NCI-H345 (cell line): ENCODE measurements around the gene TERB2.
"Not testable (repeated sequence)": the region's sequence is repeated elsewhere in the genome, so short reads cannot be mapped to it uniquely, and the experiment has no call there.

Experiments
- DNase-seq: peaks from one replicate; lab custom pipeline; 2025; lab: John Stamatoyannopoulos, UW

Gene TERB2

DNA sequence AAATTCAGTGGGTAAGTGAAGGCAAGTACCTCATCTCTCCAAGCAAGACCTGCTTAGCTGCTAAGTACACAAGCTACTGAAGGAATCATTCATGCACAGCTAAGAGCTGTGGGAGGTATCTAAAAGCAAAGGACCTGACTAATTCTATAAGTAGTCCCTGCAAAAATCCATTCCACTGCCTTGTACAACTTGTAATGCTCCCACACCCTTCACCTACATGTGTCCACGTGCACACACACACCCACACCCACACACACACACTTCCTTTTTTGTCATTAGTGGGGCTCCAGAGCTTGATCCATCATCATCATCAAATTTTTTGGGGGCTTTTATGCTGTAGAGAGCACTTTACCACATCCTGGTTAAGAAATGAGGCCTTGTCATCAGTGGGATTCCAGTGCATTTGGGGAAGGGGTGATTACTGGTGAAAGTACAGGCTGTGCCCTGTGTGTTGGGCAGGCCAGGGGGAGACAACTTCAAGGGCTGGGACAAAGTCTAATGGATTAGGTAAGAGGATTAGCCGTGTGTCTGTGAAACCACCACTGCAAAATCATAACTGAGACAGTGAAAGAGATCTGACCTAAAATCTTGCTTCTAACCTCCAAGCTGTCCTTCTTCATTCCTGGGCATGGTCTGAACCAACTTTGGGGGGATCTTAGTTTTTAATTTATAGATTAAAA, 47.4 kb downstream of the TERB2 start:
- not testable (repeated sequence) for DNase-seq

DNA sequence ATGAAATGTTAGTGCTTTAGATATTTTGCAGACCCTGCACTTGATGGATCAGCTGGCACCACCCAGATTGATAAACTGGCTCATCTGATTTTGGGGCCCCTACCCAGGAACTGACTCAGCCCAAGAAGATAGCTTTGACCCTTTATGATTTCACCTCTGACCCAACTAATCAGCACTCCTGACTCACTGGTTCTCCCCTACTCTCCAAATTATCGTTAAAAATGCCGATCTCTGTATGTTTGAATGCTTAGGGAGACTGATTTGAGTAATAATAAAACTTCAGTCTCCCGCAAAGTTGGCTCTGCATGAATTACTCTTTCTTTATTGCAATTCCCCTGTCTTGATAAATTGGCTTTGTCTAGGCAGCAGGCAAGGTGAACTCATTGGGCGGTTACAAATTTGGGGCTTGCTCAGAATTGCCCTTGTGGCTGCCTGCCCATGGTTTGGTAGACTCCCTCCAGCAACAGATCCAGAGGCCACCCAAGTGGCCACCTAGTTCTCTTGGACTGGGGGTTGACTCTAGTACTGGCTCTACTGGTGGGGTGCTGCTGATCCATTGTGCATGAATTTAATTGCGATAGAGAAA, 48.2 kb downstream of the TERB2 start:
- not testable (repeated sequence) for DNase-seq

DNA sequence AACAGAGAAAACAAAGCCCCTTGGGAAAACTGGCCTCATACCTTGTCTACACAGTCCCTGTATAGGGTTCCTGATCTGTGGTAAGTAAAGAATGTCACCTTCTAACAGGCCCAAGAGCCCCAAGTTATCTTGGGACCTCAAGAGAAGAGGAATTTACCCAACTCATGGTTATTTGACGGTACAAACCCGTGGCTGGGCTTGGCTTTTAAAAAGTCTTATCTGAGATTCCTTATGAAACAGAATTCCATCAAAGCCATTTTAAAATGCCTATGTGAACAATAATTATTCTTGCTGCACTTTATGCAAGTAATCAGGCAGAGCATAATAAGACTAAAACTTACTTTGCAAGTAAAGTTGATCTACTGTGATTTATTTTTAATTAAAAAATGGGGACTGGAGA, 52.6 kb downstream of the TERB2 start:
- DNase-seq, result no peak

DNA sequence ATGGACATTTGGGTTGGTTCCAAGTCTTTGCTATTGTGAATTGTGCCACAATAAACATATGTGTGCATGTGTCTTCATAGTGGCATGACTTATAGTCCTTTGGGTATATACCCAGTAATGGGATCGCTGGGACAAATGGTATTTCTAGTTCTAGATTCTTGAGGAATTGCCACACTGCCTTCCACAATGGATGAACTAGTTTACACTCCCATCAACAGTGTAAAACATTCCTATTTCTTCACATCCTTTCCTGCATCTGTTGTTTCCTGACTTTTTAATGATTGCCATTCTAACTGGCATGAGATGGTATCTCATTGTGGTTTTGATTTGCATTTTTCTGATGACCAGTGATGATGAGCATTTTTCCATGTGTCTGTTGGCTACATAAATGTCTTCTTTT, 58.6 kb downstream of the TERB2 start:
- not testable (repeated sequence) for DNase-seq

DNA sequence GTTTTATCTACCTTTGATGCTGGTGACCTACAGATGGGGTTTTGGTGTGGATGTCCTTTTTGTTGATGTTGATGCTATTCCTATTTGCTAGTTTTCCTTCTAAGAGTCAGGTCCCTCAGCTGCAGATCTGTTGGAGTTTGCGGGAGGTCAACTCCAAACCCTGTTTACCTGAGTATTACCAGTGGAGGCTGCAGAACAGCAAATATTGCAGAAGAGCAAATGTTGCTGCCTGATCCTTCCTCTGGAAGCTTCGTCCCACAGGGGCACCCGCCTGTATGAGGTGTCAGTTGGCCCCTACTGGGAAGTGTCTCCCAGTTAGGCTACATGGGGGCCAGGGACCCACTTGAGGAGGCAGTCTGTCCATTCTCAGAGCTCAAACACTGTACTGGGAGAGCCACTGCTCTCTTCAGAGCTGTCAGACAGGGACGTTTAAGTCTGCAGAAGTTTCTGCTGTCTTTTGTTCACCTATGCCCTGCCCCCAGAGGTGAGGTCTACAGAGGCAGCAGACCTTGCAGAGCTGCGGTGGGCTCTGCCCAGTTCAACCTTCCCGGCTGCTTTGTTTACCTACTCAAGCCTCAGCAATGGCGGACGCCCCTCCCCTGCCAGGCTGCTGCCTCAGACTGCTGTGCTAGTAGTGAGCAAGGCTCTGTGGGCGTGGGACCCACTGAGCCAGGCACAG, 63.9 kb downstream of the TERB2 start:
- DNase-seq, result not testable (repeated sequence)

DNA sequence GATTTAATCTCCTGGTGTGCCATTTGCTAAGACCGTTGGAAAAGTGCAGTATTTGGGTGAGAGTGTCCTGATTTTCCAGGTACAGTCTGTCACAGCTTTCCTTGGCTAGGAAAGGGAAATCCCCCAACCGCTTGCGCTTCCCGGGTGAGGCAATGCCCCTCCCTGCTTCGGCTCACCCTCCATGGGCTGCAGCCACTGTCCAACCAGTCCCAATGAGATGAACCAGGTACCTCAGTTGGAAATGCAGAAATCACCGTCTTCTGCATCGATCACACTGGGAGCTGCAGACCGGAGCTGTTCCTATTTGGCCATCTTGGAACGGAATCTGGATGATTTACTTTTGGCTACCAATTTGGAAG, 64.4 kb downstream of the TERB2 start:
- DNase-seq, result not testable (repeated sequence)

DNA sequence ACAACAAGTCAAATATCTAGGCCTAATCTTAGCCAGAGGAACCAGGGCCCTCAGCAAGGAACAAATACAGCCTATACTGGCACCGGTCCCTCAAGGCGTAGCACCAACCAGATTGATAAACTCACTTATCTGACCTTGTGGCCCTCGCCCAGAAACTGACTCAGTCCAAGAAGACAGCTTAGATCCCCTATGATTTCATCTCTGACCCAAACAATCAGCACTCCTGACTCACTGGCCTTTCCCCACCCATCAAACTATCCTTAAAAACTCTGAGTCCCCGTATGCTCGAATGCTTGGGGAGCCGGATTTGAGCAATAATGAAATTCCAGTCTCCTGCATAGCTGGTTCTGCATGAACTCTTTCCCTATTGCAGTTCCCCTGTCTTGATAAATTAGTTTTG, 64.9 kb downstream of the TERB2 start:
- no peak for DNase-seq

DNA sequence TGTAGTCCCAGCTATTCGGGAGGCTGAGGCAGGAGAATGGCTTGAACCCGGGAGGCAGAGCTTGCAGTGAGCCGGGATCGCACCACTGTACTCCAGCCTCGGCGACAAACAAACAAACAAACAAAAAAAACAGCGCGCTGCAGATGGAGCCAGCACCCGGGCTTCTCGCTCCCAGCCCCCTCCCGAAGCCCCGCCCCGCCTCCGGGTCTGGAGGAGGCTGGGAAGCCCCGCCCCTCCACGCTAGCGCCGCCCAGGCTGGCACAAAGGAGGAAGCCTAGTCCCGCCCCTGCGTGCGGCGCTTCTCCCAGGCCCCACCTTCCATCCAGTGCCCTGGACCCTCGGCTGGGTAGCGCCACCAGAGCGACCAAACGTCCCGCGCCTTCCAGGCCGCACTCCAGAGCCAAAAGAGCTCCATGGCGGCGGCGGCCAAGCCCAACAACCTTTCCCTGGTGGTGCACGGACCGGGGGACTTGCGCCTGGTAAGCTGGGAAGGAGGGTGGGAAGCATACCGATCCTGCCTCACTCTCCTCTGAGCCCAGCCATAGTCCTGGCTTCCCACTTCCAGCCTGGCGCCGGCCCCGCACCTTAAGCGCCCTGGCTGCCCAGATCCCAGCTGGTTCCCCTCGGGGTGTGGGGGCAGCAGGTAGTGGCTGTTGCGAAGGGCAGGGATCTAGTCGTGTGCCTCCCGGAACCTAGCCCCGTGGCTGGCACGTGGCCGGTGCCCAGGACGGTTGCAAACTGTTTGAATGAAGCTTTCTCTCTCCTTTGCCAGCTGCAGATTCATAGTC, 66.6 kb downstream of the TERB2 start, which contains the start of gene SORD:
SORD (plus strand) TSS at position 325 of the 788 bp plus-strand sequence; CDS start at position 414, 89 bp downstream.
- peak; percentile 93 for DNase-seq

DNA sequence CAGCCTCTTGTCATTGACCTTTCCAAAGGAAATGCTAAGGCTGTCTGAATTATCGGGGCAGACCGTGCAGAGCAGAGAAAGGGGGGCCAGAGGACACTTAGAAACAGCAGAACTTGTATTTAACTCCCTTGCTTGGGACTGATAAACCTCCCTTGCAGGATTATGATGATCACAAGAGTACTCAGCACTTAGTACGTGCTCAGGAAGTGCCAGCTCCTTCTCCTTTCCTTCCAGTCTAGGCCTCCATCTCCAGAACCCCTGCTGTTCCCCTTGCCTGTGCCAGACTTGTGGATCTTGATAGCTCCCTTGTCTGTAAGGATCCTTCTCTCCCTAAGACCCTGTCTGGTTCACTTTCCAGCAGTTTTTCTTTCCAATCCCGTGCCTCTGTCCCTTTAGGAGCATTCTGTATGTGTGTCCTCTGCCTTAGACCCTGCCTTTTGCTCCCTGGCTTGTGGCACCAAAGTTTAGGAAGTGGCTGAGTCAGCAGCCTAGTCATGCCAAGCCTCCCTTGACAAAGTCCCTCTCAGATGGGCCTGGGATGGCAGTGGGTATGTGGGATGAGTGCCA, 67.3 kb downstream of the TERB2 start:
- no peak for DNase-seq

DNA sequence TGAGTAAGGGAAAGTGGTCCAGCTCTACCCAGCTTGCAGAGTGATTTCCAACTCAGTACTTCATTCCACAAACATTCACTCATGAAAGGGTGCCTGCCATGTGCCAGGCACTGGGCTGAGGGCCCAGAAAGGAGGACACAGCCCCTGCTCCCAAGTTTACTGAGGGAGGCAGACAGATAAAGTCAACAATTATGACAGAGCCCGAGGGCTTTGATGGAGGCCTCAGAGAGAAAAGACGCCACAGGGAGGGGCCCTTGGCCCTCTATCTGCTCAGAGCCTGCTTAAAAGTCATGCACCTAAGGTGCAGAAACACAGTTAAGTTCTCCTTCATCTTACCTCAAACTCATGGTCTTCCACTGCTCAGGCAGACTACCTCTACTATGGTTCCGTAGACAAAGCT, 68.2 kb downstream of the TERB2 start:
- DNase-seq, result not testable (repeated sequence)

DNA sequence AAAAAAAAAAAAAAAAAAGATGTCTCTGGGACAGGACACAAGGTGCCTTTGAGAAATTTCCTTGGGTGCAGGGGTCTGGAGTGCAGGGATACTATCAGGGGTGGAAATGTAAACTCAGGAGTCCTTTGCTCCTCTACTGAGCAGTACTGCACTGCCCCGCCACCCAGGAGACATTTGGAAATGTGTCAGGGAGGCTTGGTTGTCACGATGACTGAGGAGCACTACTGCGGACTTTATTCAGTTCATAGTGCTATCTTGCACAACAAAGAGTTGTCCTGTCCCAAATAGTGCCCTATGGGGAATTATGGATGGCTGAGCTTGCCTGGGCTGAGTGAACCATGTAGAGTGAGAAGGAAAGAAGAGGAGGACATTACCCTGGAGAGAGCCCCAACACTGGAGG, 69.1 kb downstream of the TERB2 start:
- not testable (repeated sequence) for DNase-seq

DNA sequence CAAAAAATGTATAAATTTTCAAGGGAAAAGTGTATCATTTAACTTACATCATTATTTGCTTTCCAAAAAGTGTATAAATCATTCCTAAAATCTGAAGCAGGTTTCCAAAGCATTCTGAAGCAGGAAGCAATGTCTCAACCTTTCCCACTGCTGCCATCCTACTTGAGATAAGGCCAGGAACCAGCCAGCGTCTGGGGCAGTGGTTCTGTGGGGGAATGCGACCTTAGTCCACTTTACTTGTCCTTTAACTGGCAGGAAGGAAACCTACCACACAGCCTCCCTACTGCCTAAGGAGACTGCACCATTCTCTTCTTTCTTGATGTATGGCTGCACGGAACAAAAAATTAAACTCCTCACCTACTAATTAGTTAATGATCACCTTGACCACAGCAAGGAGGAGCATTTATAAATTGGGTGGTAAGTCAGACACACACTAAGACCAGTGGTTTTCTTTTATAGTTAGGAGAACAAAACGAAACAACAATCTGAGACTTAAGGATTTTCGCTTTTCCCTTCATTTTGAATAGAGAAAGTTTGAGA, 70.2 kb downstream of the TERB2 start:
- DNase-seq, result no peak

DNA sequence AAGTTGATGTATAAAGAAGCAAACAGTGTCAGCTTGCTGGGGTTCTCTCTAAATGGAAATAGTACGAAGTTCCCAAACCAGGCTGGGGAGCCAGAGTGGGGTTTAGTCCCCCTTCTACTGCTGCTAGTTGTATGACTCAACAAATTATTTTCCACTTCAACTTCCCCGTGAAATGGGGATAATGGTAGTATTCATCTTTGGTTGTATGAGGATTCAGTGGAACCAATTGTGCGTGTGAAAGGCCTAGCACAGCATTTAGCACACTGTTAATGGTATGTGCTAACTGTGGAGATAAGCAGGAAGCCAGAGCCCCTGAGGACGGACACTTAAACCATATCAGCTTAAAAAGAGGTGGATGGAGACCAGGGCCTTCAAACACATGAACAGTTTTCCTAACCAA, 70.7 kb downstream of the TERB2 start:
- DNase-seq, result no peak
